Stimulated activated CD4-positive, alpha-beta T cell treated with anti-CD3 and anti-CD28 coated beads, TNF-alpha, amount 100 ng/mL, for 24 hours (primary cell): Measurements from ENCODE around the gene MEG3.

Experiments
- DNase-seq, 3 experiments: peaks; one replicate each; pipeline ENCODE4 v3.0.0-alpha.2; 2020; ENCODE audit warnings: low read depth in 3 of 3

MEG3 gene

DNA sequence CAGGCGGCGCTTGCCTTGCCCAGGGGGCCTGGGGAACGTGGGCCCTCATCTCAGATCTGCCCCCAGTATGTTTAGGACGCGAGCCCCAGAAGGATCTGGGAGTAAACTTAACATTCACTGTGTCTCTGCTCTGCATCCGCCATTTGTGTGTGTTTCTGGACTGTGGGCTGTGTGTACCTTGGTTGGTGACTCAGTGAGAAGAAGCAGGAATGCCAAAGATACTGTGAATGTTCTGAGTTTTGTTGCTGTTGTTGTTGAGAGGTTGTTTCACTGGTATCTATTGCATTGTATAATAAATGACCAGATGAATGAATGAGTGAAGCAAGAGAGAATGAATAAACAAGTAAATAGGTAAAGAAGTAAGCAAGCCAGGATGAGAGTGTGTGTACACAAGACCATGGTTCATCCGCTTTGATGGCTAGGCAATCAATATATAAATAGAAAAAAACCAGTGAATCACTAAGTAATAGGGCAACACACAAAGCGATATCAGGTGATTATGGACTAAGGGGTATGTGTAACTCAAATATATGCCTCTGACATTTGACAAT lies 20.5 kb downstream of the MEG3 start:
- no peak for DNase-seq

- no peak for DNase-seq
Observed at GRCh38 chr14:100849115-100849781, 23.3 kb downstream of the MEG3 start.

GRCh38 chr14:100850841-100851585 lies 25.1 kb downstream of the MEG3 start:
- DNase-seq = peak; percentile 63 to 79 (median 67)

DNA sequence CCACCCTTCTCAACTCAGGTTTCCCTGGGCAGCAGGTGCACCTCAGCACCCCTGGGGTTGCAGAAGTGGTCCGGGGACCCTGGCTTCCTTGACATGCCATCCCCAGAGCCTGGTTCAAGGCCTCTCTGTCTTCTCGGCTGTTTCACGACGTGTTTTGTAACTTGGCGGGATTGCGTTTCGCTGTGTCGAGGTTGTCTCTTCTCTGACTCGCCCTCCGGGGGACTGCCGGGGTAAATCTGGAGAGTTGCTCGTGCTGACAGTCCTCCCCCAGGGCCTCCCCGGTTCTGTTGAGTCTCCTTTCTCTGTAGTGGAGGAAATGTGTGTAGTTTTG lies 25.6 kb downstream of the MEG3 start:
- DNase-seq = no peak

DNA sequence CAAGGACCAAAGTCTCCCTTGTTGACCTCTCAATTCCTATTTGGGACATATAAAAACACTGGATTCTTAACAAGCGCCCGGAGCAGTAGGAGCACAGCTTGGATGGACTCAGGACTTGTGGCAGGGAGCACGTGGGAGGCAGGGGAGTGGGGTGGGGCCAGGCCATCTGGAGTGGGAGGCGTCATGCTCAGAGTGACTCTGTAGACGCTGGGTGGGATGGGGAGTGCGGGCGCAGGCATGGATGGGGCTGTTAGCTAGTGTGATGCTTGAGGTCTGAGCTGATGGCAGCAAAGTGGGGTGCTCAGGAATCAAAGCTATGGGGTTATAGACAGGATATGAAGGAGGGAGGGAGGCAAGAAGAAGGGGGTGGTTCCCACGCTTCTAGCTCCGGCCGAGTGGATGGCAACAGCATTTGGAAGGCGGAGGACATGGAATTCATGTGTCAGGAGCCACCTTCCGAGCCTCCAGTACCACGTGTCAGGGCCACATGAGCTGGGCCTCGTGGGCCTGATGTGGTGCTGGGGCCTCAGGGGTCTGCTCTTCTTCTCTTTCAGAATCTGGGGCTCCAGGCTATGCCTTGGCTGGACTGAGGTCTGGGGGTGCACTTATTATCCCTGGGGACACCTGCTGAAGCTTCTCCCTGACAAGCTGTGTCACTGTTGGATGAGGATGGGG lies 26.2 kb downstream of the MEG3 start:
- DNase-seq = no peak

DNA sequence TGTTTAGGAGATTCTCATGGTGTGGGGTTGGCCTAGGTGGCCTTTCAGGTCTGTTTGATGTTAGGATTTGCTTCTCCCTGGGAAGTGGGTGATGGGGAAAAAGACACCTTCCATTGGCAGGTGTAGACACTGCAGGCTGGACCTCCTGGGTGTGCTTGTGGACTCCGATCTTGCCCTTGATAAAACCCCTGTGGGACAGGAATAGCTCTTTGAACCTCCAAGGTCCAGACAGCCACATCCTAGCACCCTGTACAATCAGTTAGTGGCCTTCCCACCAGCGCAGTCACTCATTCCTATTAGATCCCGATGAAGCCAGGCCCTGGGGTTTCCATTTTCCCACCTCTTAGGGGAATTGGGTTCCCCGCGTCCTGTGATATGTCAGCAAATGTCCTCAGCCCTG lies 28.5 kb downstream of the MEG3 start:
- no peak for DNase-seq

DNA sequence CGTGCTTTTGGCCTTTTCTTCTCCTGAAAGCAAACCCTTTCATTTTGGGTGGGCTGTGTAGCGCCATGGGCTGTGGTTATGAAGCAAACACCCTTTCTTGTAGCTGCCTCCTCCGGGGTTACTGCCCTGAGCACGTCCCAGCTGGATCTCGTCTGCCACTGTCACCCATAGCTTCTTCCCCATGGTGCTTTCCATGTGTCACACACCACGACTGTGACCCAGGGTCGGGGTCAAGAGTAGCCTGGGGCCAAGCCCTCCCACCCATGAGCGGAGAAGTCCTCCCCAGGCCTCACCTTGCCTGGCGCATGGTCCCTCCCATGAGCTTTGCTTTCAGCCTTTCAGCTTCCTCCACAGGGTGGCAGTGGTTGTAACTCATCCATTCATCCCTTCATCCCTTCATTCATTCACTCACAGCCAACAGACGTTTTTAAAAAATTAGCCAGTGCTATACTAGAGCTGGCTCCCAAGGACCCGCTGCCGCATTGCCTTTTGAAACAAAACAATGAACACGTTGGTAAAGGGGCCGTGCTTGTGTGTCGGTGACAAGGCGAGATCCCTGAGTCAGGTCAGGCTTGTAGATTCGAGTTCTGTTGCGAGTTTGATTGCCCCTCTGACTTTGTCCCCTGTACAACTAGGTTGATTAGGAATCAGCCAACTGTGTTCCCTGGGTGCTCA lies 29.5 kb downstream of the MEG3 start:
- no peak for DNase-seq

GRCh38 chr14:100856056-100856950 lies 30.4 kb downstream of the MEG3 start:
- no peak for DNase-seq

- DNase-seq = no peak
Observed at GRCh38 chr14:100857233-100857922, 31.5 kb downstream of the MEG3 start.

DNA sequence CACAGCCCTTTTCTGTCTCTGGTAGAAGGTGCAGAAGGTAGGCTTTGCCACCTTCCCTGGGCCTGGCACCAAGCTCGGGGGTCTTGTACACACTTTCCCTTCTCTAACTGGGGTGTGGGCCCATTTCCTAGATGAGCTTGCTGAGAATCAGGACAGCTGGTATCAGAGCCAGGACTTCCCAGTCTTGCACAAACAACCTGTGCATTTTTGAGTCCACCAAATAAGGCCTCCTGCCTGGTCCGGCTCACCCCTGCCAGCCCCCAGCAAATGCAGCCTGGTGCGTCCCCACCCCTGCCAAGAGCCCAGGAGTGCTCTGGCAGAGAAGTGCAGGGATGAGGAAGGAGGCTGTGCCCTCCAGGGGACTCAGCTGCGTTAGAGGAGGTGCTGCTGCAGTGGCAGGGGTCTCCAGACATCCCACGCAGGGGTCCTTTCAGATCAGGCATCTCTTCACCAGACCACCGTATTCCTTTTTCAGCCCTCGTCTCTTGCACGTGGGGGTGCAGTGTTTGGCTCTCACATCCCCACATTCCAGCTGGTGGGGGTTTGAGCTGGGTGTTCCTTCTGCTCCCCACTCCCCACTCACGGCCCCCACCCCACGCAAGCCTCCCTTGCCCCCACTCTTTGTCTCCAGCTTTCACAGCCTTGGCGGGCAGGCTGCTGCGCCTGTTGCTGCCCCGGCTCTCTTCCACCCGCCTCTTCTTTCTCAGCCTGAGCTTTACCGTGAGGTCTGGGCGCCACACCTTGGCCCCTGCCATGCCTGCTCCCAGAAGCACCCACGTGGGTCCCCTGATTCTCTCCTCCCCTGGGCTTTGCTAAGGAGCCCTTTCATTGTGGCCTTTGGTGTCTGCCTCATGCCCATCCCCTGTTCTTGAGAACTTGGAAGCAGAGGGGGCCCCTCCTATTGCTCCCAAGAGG lies 32.3 kb downstream of the MEG3 start:
- no peak for DNase-seq

GRCh38 chr14:100858838-100859220 lies 32.9 kb downstream of the MEG3 start:
- DNase-seq = no peak

DNA sequence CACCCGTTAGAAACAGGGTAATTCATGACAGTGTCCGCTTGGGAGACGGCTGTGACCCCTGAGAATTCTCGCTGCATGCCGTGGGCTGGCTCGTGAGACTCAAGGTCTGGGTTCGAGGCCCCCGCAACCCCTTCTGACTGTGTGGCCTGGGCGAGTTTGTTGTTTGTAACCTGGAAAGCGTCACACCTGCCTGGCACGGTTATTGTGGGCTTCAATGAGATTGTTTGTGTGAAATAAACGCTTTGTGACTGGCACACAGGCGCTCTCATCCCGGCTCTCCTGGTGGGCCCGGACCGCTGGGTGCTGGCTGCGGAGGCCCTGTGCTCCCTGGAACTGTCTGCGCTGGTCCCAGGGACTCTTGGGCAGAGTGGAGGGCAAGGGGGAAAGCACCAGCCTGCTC lies 33.9 kb downstream of the MEG3 start:
- no peak for DNase-seq

DNA sequence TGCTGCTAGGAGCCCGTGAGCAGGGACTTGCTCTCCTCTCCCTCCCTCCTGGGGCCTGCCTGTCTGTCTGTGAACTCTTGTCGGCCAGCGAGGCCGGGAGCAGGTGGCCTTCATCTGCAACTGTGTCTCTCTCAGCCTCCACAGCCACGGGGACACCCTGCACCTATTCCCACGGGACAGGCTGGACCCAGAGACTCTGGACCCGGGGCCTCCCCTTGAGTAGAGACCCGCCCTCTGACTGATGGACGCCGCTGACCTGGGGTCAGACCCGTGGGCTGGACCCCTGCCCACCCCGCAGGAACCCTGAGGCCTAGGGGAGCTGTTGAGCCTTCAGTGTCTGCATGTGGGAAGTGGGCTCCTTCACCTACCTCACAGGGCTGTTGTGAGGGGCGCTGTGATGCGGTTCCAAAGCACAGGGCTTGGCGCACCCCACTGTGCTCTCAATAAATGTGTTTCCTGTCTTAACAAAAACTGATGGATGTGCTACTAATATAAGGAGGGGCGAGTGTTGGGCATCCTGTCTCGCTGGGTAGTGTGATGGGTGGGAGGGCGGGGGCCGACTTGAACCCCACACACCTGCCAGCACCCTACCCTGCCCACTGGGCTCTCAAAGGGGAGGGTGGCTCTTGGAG lies 34.8 kb downstream of the MEG3 start:
- DNase-seq = no peak

DNA sequence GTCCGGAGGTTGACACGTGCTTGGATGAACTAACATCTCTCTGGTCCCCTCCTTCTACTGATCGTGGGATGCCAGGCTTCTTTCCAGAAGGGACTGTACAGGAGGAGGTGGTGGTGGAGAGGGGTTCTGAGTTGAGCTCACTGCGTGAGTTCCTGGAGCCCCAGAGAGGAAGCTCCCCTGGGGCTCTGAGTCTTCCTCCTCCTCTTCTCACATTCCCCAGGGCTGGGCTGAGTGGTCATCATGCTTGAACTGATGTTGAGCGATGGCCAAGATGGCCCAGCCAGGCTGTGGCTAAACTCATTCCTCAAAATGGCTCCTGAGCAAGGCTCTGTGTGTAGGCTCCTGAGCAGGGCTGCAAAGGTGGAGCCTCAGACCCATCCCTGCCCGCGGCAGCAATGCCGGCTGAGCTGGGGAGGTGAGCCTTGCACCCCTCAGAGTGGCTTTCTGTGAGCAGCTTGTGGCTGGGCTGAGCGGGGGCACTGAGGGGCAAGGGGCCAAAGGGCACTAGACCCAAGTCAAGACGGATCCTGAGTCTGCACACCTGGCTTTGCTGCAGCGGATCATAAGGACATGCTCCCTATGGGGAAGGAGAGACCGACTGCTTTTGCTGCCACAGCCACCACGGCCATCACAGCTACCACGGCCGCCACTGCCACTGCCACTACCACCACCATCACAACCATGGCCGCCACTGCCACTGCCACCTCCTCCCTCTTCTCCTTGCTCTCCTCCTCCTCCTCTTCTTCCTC lies 35.4 kb downstream of the MEG3 start:
- no peak for DNase-seq

DNA sequence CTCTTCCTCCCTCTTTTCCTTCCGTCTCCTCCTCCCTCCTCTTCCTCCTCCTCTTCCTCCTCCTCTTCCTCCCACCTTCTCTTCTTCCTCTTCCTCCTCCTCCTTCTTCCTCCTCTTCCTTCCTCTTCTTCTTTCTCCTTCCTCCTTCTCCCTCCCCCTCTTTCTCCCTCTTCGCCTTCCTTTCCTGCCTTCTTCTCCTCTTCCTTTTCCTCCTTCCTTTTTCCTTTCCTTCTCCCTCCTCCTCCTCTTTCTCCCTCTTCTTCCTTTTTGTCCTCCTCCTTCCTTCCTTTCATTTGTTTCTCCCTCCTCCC lies 36.0 kb downstream of the MEG3 start:
- DNase-seq = no peak

- DNase-seq = no peak
Observed at GRCh38 chr14:100862277-100862676, 36.4 kb downstream of the MEG3 start.

DNA sequence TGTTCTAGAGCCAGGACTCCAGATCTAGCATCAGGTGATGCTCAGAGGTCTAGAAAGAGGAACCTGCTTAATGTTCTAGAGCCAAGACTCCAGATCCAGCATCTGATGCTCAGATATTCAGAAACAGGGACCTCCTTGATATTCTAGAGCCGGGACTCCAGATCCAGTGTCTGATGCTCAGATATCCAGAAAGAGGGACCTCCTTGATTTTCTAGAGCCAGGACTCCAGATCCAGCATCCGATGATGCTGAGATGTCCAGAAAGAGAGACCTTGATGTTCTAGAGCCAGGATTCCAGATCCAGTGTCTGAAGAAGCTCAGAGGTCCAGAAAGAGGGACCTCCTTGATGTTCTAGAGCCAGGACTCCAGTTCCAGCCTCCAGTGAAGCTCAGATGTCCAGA lies 36.9 kb downstream of the MEG3 start:
- DNase-seq = no peak

DNA sequence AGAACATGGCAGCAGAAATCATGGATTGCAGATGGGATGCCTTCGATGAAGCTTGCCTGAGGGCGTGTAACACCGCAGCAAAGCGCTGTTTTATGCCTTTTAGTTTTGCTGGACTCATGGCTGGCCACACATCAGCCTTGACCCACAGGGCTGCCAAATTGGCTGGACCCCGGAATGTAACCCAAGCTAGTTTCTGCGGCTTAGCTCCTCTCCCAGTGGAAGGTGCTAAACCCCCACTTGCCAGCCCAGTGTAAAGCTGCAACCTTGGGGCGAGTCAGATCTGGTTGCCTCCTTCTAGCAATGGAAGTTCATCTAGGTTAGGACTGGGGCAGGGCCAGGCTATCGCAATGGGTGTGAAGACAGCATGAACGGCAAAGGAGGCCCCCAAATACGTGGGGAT lies 38.3 kb downstream of the MEG3 start:
- DNase-seq = no peak
